ENCODE results near the gene MGA.
A peak's percentile ranks its signal among the peaks of the same experiment; 100 is the strongest.

The MGA gene

DNA sequence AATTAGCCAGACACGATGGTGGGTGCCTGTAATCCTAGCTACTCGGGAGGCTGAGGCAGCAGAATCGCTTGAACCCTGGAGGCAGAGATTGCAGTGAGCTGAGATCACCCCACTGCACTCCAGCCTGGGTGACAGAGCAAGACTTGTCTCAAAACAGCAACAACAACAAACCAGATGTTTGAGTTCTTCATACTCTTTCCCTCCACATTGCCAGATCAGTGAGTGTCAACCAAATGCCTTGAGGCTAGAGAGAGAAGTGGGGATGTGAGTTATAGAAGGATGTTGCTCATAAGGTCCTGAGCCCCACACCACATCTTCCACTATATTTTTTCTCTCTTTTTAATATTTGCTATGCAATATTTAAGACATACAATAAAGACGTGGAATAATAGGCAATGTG is 133.9 kb downstream of the MGA start:
- H3K4me1 Mint-ChIP-seq (ENCODE audit: low read depth) = peaks cover 62% of the 10 kb centered on the region
- no peaks in the 10 kb centered on the region for H3K9me3 Mint-ChIP-seq
- no peaks in the 10 kb centered on the region for H3K27me3 Mint-ChIP-seq
- H3K27ac Mint-ChIP-seq = no peak overlapping the region
- H3K4me3 Mint-ChIP-seq = no peak overlapping the region
- no peaks in the 10 kb centered on the region for H3K36me3 Mint-ChIP-seq (ENCODE audit: low read depth)

DNA sequence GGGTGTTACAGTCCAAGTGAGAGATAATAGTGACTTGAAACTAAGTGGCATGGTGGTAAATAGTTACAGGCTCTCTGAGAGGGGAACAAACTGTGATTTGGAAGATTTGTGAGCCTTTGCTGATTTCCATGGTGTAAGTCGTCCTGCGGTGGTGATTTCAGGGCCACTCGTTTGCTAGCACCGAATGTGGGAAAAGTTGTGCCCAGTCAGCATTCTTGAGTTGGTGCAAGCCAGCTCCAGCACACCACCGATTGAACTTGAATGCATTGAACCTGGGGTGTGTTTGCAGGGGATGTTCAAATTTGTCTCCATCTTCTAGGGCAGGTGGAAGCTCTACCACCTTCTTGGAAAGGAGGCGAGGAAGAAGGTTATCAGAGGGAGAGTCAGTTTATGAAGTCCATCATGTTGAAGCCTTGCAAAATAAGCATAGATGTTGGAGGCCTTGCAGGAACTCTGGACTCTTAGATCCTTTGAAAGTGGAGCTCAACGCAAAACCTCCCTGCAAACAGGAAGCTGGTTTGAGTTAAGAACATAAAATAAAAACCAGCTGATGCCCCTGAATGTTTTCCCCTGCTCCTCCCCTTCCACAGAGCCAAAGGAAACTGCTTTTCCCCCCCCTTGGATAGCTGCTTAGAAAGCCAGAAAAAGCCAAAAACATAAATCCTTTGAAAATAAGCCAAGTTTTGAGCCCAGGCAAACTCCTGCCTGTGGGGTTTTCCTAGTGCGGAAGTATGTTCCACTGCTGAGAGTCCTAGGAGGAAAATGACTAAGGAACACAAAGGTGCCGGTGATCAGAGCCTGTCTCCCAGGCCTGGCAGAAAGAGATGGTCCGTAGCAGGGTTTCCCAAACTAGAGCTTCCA is 136.0 kb downstream of the MGA start:
- Mint-ChIP-seq H3K27me3 (no peaks in the 10 kb centered on the region), H3K4me3 (no peak overlapping the region), H3K36me3 (ENCODE audit: low read depth) (peaks cover 13% of the 10 kb centered on the region), H3K27ac (no peak overlapping the region), H3K9me3 (no peaks in the 10 kb centered on the region), H3K4me1 (ENCODE audit: low read depth) (peaks cover 48% of the 10 kb centered on the region)

DNA sequence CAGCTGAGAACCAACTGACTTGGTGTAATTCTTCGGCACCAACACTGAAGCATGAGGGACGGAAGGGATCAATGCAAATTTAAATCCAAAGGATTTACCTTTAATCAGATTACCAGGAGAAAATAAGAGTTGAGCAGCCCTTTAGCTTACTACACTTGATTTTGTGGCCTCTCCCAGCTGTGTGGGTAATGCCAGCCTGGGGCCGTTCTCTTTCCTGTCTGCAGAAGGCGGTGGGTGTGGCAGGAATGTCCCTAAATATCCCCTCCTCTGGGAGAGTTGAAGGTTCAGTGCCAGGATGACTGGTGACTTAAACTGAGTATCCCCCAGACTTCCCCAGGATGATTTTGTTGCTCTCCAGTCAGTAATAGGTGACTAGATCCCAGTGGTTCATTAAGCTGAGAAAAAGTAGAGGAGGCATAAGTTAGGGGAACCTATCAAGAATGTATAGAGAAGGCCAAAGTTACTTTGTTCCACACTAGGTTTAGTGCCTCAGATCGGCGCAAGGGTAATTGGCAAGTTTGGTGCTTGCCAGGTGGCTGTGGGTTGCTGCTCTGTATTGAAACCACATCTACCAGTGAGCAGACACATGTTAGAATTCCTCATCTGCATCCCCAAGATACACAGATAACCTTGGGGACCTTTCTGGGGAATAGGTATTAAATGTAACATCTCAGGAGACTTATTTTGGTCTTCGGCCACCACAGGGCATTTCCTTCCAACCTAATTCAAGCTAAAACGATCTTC is 137.2 kb downstream of the MGA start:
- peaks cover 14% of the 10 kb centered on the region for H3K36me3 Mint-ChIP-seq (ENCODE audit: low read depth)
- no peak overlapping the region for H3K4me3 Mint-ChIP-seq
- H3K27me3 Mint-ChIP-seq = no peaks in the 10 kb centered on the region
- H3K27ac Mint-ChIP-seq = peak overlapping the region; percentile 26
- peaks cover 39% of the 10 kb centered on the region for H3K4me1 Mint-ChIP-seq (ENCODE audit: low read depth)
- H3K9me3 Mint-ChIP-seq = no peaks in the 10 kb centered on the region

DNA sequence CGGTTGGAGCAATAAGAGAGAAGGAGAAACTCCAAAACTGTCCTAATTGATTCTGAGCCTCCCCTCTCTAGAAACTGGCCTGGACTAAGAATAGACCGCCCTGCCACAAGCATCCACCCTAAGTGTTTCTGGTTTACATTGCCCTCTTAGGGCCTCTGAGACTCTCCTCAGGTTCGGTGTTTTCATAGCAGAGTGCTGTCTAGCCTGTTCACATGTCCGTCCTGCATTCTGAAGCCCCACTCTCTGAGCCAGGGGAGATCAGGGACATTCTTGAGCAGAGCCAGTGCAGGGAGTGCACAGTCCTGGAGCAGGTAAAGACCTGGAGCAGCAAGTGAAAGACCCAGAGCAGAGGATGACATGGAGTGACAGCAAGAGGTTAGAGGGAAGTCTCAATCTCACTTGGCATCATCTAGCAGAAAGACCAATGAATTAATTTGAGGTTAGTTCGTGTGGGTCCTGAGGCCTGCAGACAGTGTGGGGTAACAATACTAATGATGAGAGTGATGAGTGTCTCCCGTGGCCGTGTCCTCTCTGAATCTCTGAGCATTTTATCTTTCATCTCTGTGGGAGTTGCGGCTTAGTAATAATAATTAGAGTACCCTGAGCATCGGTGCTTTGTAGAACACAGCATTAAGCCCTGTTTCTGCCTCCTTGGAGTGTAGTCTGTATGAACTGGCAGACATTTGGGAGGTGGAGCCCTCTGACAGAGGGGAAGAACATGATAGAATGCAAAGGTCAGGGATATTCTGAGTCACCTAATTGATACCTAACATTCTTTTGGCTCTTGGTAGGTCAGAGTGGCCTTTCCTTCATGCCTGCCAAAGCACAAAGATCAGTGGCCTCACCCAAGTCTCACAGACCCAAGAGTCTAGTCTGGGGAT is 138.6 kb downstream of the MGA start:
- Mint-ChIP-seq H3K27me3 (no peaks in the 10 kb centered on the region), H3K9me3 (no peaks in the 10 kb centered on the region), H3K4me3 (no peak overlapping the region), H3K27ac (peak overlapping the region; percentile 56), H3K36me3 (ENCODE audit: low read depth) (peaks cover 14% of the 10 kb centered on the region), H3K4me1 (ENCODE audit: low read depth) (peaks cover 39% of the 10 kb centered on the region)

DNA sequence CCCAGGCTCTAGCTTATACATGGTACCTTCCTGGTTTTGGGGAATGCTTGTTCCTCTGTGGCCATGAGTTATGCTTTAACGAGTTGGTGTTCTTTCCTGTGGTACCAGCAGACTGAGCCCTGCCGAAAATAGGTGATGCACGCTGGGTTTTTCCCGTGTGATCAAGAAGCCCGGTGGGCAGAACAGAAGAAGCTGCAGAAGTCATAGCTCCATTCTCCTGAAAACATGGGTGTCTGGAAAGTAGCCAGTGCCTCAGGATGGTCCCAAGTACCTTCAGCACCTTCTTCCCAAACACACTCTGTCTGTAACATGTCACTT is 139.2 kb downstream of the MGA start:
- H3K4me3 Mint-ChIP-seq = no peak overlapping the region
- H3K4me1 Mint-ChIP-seq (ENCODE audit: low read depth) = peaks cover 39% of the 10 kb centered on the region
- no peaks in the 10 kb centered on the region for H3K9me3 Mint-ChIP-seq
- H3K36me3 Mint-ChIP-seq (ENCODE audit: low read depth) = peaks cover 14% of the 10 kb centered on the region
- no peak overlapping the region for H3K27ac Mint-ChIP-seq
- no peaks in the 10 kb centered on the region for H3K27me3 Mint-ChIP-seq

DNA sequence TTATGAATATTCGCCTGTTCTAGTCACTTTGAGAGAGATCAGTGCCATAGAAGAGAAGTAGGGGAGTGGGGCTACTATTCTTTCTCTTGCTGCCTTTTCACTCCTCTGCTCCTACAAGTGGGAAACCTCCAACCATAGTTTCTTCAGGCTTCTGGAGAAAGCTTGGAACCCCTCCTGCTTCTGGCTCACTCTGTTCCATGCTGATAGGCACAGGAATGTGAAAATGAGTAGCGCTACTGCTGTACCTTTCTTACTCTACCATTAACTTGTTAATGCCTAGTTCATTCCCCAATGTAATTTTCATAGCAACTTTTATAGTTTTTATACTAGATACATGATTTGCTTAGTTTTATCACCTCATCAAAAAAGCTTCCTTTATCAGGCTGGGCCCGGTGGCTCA is 141.0 kb downstream of the MGA start:
- Mint-ChIP-seq H3K27me3 (no peaks in the 10 kb centered on the region), H3K9me3 (no peaks in the 10 kb centered on the region), H3K36me3 (ENCODE audit: low read depth) (peaks cover 14% of the 10 kb centered on the region), H3K4me3 (no peak overlapping the region), H3K4me1 (ENCODE audit: low read depth) (peaks cover 35% of the 10 kb centered on the region), H3K27ac (no peak overlapping the region)

DNA sequence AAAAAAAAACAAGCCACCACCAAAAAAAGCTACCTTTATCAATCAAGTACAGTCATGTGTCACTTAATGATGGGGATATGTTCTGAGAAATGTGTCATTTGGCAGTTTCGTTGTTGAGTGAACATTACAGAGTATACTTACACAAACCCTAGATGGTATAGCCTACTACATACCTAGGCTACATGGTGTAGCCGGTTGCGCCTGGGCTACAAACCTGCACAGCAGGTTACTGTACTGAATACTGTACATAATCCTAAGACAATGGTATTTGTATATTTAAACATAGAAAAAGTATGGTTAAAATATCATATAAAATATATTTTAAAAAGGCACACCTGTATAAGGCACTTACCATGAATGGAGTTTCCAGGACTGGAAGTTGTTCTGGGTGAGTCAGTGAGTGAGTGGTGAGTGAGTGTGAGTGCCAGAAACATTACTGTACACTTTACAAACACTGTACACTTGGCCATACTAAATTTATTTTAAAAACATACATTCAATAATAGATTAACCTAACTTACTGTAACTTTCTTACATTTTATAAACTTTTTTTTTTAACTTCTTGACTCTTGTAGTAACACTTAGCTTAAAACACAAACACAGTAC is 141.7 kb downstream of the MGA start:
- H3K4me3 Mint-ChIP-seq = no peak overlapping the region
- H3K27ac Mint-ChIP-seq = no peak overlapping the region
- peaks cover 30% of the 10 kb centered on the region for H3K4me1 Mint-ChIP-seq (ENCODE audit: low read depth)
- no peaks in the 10 kb centered on the region for H3K27me3 Mint-ChIP-seq
- peaks cover 14% of the 10 kb centered on the region for H3K36me3 Mint-ChIP-seq (ENCODE audit: low read depth)
- no peaks in the 10 kb centered on the region for H3K9me3 Mint-ChIP-seq

DNA sequence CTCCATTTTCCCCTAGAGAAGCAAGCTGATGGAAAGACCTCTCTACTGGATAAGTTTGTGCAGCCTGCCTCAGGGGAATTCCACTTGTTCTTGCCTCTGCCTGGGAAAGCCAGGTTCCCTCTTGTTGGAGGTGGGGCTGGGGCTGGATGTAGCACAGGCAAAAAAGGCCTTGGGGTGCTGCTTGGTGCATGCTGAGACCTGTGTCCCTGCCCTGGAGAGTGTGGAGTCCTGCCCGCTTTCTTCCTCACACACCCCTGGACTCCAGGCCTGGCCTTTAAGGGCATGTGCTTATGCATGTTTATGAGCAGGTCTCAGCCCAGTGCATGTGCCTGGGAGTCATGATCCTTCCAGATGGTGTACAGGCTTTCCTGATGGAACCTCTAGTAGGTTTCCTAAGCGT is 144.2 kb downstream of the MGA start:
- H3K9me3 Mint-ChIP-seq = no peaks in the 10 kb centered on the region
- no peak overlapping the region for H3K27ac Mint-ChIP-seq
- H3K4me3 Mint-ChIP-seq = no peak overlapping the region
- H3K27me3 Mint-ChIP-seq = no peaks in the 10 kb centered on the region
- peaks cover 14% of the 10 kb centered on the region for H3K36me3 Mint-ChIP-seq (ENCODE audit: low read depth)
- H3K4me1 Mint-ChIP-seq (ENCODE audit: low read depth) = peaks cover 14% of the 10 kb centered on the region

DNA sequence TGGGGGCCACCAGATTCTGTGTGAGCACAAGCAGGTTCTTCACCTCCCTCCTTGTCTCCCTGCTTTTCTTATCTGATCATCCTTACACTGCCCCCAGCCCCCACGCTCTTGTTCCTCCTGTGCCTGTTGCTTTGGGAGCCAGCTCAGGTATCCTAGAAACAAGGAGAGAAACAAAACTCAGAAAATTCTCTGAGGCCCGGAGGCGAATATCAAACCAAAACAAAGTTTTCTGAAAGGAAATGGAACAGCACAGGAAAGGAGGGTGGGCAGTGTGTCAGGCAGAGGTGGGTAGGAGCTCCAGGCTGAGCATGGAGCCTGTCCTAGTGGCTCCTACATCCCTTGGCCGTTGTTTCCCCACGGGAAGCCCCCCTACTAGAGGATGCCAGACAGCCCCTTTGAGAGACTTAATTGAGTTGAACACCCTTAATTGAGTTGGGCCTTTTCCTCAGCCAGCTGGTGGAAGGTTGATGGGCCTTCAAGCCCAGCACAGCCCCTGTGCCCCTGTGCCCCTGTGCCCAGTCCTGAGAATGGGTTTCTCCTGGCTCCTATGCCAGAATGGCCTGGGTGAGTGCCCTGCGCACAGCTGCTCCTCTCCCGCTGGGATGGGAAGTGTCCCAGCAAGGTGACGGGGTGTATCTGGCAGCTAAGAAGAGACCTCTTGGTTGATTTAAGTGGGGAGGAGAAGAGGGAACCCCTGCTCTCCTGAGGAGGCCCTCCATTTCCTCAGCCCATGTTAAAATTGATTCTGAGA is 144.9 kb downstream of the MGA start:
- Mint-ChIP-seq H3K4me3 (no peak overlapping the region), H3K9me3 (no peaks in the 10 kb centered on the region), H3K27ac (no peak overlapping the region), H3K36me3 (ENCODE audit: low read depth) (peaks cover 12% of the 10 kb centered on the region), H3K4me1 (ENCODE audit: low read depth) (peaks cover 10% of the 10 kb centered on the region), H3K27me3 (no peaks in the 10 kb centered on the region)

DNA sequence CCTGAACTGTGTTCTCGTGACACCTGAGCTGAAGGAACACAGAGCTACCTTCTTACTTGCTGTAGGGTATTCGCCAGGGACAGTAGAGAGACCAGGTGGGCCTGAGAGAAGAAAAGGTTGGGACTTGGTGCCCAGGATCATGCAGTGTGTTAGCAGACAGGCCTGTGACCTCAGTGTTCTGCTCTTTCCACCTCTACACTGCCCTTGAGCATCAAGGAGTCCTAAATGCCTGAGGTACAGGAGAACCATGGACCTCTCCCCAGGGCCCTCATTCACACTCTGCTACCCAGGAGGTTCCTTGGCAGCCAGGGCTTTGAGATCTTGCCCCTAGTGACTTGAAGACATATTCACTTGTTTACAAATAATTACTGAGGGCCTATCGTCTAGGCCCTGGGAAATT is 145.5 kb downstream of the MGA start:
- Mint-ChIP-seq H3K27me3 (no peaks in the 10 kb centered on the region), H3K4me1 (ENCODE audit: low read depth) (peaks cover 10% of the 10 kb centered on the region)

DNA sequence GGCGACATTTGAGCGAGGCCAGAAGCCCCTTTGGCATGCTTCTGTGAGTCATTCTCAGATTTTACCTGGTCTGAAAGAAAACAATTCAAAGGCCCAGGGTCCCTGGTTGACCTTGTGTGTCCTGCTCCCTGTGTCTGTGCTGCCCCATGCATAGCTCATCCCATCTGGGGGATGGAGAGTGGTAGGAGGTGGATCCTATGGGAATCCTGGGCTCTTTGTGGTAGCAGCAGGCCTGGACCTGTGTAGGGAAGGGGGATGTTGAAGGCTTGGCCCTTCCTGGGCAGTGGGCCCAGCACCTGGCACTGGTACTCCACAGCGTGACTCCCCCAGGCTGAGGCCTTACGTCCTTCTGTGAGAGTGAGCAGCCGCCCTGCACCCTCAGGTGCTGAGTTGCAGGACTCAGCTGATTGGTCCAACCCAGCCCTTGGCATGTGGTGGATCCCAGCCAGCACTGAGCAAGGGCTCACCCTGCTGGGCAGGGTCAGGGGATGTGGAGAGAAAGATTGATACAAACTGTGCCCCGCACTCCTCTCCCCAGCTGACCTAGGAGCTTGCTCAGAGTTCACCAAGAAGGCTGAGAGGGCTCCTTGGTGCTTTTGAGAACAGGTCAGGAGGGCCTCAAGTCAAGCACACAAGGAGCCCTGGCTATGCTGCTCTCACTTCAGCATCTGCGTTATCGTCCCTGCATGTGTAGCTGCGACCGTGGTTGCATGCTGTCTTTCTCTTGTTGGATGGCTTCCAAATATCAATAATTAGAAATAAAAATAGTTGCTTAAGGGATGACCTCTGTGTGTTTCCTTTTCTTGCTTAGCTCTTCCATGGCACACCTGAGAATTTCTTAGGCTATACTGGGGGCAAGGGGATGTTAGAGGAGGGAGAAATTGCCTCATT is 146.3 kb downstream of the MGA start:
- Mint-ChIP-seq H3K36me3 (ENCODE audit: low read depth) (no peaks in the 10 kb centered on the region), H3K9me3 (no peaks in the 10 kb centered on the region), H3K27ac (no peak overlapping the region), H3K4me3 (no peak overlapping the region), H3K4me1 (ENCODE audit: low read depth) (peaks cover 10% of the 10 kb centered on the region), H3K27me3 (no peaks in the 10 kb centered on the region)

More for the DNA sequence above, 145.5 kb downstream of the MGA start:
- no peaks in the 10 kb centered on the region for H3K9me3 Mint-ChIP-seq
- H3K36me3 Mint-ChIP-seq (ENCODE audit: low read depth) = peaks cover 6% of the 10 kb centered on the region
- H3K27ac Mint-ChIP-seq = no peak overlapping the region
- no peak overlapping the region for H3K4me3 Mint-ChIP-seq

DNA sequence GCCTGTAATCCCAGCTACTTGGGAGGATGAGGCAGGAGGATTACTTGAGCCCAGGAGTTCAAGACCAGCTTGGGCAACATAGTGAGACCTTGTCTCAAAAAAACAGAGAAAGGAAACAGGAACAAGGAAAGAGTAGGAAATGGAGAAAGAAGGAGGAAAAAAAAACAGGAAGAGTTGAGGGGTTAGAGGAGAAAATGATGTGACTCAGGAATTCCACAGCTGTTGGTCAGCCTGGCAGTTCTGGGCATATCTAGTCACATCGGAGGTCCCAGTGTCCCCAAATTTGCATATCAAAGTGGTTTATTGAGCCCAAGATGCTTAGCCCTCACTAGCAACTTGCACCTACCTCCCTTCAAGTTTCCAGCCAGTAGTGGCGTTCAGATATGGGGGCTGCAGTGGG is 148.9 kb downstream of the MGA start:
- Mint-ChIP-seq H3K9me3 (no peaks in the 10 kb centered on the region), H3K27me3 (no peaks in the 10 kb centered on the region), H3K4me3 (no peak overlapping the region), H3K36me3 (ENCODE audit: low read depth) (peaks cover 4% of the 10 kb centered on the region), H3K4me1 (ENCODE audit: low read depth) (peaks cover 10% of the 10 kb centered on the region), H3K27ac (peak overlapping the region; percentile 33)

DNA sequence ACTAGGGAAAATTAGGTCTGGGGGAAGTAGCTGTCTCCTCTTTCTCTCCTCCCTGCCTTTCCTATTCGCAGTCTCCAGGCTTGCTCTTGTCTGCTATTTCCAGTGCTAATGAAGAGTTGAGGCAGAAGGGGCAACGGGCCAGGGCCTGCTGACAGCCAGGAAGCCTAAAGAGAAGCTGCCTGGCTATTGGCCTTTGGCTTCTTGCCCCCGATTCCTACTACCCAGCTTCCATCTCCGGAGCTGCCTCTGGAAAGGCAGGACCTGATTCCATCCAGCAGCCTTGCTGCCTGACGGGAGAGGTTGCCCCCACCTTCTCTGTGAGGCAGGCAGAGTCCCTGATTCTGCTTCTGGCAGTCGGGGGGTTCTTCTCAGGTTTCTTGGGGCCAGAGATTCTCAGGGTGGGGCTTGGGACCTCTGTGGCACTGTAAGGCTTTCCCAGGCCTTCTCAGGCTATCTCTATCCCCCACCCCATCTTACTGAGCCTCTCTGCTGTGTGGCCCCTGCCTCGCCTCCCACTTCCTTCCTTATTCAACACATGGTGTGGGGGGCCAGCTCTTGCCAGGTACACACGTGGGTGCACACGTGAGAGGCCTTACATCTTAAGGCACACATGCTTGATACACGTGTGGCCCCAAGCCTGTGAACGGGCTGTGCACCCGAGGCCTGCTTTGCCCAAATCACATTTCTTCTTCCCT is 149.5 kb downstream of the MGA start:
- no peaks in the 10 kb centered on the region for H3K9me3 Mint-ChIP-seq
- no peak overlapping the region for H3K4me3 Mint-ChIP-seq
- peaks cover 9% of the 10 kb centered on the region for H3K36me3 Mint-ChIP-seq (ENCODE audit: low read depth)
- H3K27me3 Mint-ChIP-seq = no peaks in the 10 kb centered on the region
- H3K27ac Mint-ChIP-seq = peak overlapping the region; percentile 26
- peaks cover 8% of the 10 kb centered on the region for H3K4me1 Mint-ChIP-seq (ENCODE audit: low read depth)

Data from stimulated activated naive CD8-positive, alpha-beta T cell treated with anti-CD3 and anti-CD28 coated beads, Interleukin-15, Interleukin-2, amounts not matched to agents 100 ng/mL and 50 ng/mL, for 24 hours (primary cell).